Smooth muscle cell (in vitro differentiated cells): Measurements from ENCODE around the gene ERF. TPM values are rescaled to one million over a fixed set of nuclear protein-coding genes. Genes with fewer than 3 reads are reported as not detected.

Source experiments
- DNase-seq: peaks from one replicate; lab custom pipeline; 2025; ENCODE audit not compliant: unreplicated experiment; lab: John Stamatoyannopoulos, UW
- H2AFZ ChIP-seq: fragments of 200-600 bp; sonication (generic); 2 replicates; pipeline ENCODE4 v1.6.0; 2016; ENCODE audit warnings: antibody characterized with exemption, low read depth, mild to moderate bottlenecking
- H3F3A ChIP-seq: fragments of 200-600 bp; sonication (generic); 2 replicates; pipeline ENCODE4 v1.6.0; 2017; ENCODE audit warnings: antibody characterized with exemption, low read depth
- H3K27ac ChIP-seq: fragments of 200-600 bp; sonication (generic); 2 replicates; pipeline ENCODE4 v1.5.1; 2016; ENCODE audit warnings: low read depth, mild to moderate bottlenecking
- H3K27me3 ChIP-seq: fragments of 200-600 bp; sonication (generic); 2 replicates; pipeline ENCODE4 v1.6.1; 2016; ENCODE audit warnings: low read depth, mild to moderate bottlenecking
- H3K36me3 ChIP-seq: fragments of 200-600 bp; sonication (generic); 2 replicates; pipeline ENCODE4 v1.5.1; 2016; ENCODE audit warnings: low read depth
- H3K4me1 ChIP-seq: fragments of 200-600 bp; sonication (generic); 2 replicates; pipeline ENCODE4 v1.5.1; 2016; ENCODE audit warnings: low read depth
- H3K4me2 ChIP-seq: fragments of 200-600 bp; sonication (generic); 2 replicates; pipeline ENCODE4 v1.6.0; 2016; ENCODE audit warnings: mild to moderate bottlenecking
- H3K4me3 ChIP-seq: fragments of 200-600 bp; sonication (generic); 2 replicates; pipeline ENCODE4 v1.5.1; 2016; ENCODE audit warnings: mild to moderate bottlenecking
- H3K79me2 ChIP-seq: fragments of 200-600 bp; sonication (generic); 2 replicates; pipeline ENCODE4 v1.6.0; 2016; ENCODE audit warnings: low read depth, mild to moderate bottlenecking
- H3K9ac ChIP-seq: fragments of 200-600 bp; sonication (generic); 2 replicates; pipeline ENCODE4 v1.6.0; 2016; ENCODE audit warnings: low read depth
- H3K9me3 ChIP-seq: fragments of 200-600 bp; sonication (generic); replicated peaks from 2 replicates; pipeline ENCODE4 v1.5.1; 2016; ENCODE audit warnings: low read depth
- H4K20me1 ChIP-seq: fragments of 200-600 bp; sonication (generic); 2 replicates; pipeline ENCODE4 v1.6.0; 2016; ENCODE audit warnings: low read depth
- WGBS: methylation state at CpG from one replicate; pipeline ENCODE4 v1.1.7; 2016; ENCODE audit warnings: low lambda C conversion rate; 5-methylcytosine and 5-hydroxymethylcytosine counted together
- polyA plus RNA-seq: library from polyadenylated mRNA; unstranded; fragments of >200 nt; fragmentation: Nextera tagmentation; extraction: Ambion mirVana; gene quantifications from 2 replicates; pipeline ENCODE4 v1.2.1, GENCODE V29; 2016
- total RNA-seq: library from RNA; depleted of rRNA; stranded (reverse); fragments of >200 nt; gene quantifications from 2 replicates; pipeline ENCODE4 v1.2.3, GENCODE V29; 2014
- TF ChIP-seq, protein P1 (sequence below): fragments of 200-600 bp; sonication (generic); IDR thresholded peaks from 2 replicates; pipeline ENCODE4 v1.5.1; 2017; ENCODE audit warnings: borderline replicate concordance, mild to moderate bottlenecking, antibody characterized with exemption; ENCODE audit not compliant: insufficient read depth, poor library complexity, severe bottlenecking

The ERF gene
- total RNA-seq (20.5 and 43.9 TPM in 2 replicates), polyA plus RNA-seq (14.2 and 14.9 TPM in 2 replicates)

DNA sequence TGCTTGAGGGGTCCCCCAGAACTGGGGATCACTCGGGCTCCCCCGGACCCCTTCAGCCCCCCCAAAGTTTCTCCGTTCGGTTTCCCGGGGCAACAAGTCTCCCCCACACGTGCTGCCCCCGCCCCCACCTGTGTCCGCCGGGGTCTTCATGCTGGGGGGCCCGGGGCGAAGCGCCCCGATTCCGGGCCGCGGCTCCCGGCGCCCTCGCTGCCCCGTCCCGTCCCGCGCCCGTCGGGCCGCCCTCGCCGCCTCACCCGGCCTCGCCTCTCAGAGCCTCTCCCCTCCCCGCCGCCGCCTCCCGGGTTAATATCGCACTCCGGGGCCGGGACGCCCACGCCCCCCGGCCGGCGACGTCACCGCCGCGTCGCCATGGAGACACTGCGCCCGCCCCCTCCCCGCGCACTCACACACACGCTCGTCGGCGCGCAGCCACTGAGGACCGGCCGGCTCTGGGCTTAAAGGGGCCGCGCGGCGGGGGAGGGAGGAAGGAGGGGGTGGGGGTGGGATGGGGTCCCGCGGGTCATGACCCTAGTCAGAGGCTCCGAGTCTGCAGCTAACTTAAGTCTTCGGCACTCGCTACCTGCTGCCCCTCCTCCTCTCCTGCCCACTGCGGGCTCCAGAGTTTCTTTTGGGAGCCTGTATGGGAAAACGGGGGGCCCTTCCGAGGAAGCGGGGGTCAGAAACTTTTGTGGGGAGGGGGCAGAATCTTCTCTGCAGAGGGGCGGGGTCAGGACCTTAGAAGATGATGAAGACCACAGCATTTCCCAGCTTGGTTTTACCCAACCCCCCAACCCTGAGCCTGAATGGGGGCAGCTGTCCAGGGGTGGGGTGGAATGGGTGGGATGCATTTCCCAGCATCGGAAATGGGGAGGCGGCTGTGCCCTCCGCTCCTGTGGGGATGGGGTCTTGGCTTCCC, at the start of gene ERF:
ERF (minus strand) TSS at position 279 of the 916 bp plus-strand sequence; CDS start at position 150, 129 bp downstream.
- TF ChIP-seq, protein P1, sequence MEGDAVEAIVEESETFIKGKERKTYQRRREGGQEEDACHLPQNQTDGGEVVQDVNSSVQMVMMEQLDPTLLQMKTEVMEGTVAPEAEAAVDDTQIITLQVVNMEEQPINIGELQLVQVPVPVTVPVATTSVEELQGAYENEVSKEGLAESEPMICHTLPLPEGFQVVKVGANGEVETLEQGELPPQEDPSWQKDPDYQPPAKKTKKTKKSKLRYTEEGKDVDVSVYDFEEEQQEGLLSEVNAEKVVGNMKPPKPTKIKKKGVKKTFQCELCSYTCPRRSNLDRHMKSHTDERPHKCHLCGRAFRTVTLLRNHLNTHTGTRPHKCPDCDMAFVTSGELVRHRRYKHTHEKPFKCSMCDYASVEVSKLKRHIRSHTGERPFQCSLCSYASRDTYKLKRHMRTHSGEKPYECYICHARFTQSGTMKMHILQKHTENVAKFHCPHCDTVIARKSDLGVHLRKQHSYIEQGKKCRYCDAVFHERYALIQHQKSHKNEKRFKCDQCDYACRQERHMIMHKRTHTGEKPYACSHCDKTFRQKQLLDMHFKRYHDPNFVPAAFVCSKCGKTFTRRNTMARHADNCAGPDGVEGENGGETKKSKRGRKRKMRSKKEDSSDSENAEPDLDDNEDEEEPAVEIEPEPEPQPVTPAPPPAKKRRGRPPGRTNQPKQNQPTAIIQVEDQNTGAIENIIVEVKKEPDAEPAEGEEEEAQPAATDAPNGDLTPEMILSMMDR, result no peak
- peaks cover 48% of the 10 kb centered on the region for H3K79me2 ChIP-seq
- peak; percentile 87 for DNase-seq

DNA sequence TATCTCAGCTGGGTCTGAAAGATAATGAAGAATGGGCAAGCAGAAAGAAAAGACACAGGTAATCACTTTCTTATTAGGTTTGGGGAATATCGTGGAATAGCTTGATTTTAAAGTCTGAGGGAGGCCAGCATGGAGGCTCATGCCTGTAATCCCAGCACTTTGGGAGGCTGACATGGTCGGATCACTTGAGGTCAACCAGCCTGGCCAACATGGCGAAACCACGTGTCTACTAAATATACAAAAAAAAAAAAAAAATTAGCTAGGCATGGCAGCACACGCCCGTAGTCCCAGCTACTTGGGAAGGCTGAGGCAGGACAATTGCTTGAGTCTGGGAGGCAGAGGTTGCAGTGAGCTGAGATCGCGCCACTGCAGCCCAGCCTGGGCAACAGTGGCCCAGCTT, 48.9 kb upstream of the ERF start:
- TF ChIP-seq, protein P1, result no peak
- no peaks in the 10 kb centered on the region for H3K79me2 ChIP-seq
- no peak overlapping the region for H3K27ac ChIP-seq
- no peaks in the 10 kb centered on the region for H3K36me3 ChIP-seq
- H3K27me3 ChIP-seq, result no peaks in the 10 kb centered on the region
- H3K9ac ChIP-seq, result no peak overlapping the region
- no peaks in the 10 kb centered on the region for H3F3A ChIP-seq
- peaks cover 13% of the 10 kb centered on the region for H3K4me1 ChIP-seq
- H3K4me2 ChIP-seq, result no peak overlapping the region
- H3K4me3 ChIP-seq, result no peak overlapping the region
- H4K20me1 ChIP-seq, result peaks cover 6% of the 10 kb centered on the region
- no peak for DNase-seq
- no peak overlapping the region for H2AFZ ChIP-seq
- 96% methylated on average over 8 of the region's 8 CpGs for WGBS
- no peaks in the 10 kb centered on the region for H3K9me3 ChIP-seq

More for the DNA sequence above, at the start of gene ERF:
- H3K9me3 ChIP-seq, result no peaks in the 10 kb centered on the region
- H3K4me2 ChIP-seq, result peak within 1 kb of the TSS; percentile 100
- peaks cover 23% of the 10 kb centered on the region for H3K4me1 ChIP-seq
- no peaks in the 10 kb centered on the region for H3K36me3 ChIP-seq
- peak within 1 kb of the TSS; percentile 97 for H3K27ac ChIP-seq
- no peaks in the 10 kb centered on the region for H3K27me3 ChIP-seq
- peaks cover 35% of the 10 kb centered on the region for H4K20me1 ChIP-seq
- peak within 1 kb of the TSS; percentile 98 for H3K9ac ChIP-seq
- peaks cover 5% of the 10 kb centered on the region for H3F3A ChIP-seq
- WGBS, result 2% methylated on average over 9 of the region's 75 CpGs
- H3K4me3 ChIP-seq, result peak within 1 kb of the TSS; percentile 98
- peak within 1 kb of the TSS; percentile 97 for H2AFZ ChIP-seq

DNA sequence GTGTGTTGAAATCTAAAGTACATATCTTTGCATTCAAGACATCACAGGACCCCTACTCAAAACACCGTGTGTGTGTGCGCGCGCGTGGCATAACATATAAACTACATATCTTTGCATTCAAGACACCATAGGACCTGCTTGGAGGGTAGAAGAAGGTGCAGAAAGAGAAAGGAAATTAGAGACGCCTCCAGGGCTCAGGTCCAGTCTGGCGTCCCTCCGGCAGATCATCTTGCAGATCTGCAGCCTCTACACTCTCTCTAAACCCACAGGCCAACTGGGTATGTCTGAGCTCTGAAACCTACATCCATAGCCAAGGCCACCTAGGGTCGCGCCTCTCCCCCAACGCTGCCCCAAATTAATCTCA, 48.2 kb upstream of the ERF start:
- H3K79me2 ChIP-seq, result no peaks in the 10 kb centered on the region
- peaks cover 6% of the 10 kb centered on the region for H4K20me1 ChIP-seq
- 82% methylated on average over 11 of the region's 11 CpGs for WGBS
- H2AFZ ChIP-seq, result no peak overlapping the region
- no peaks in the 10 kb centered on the region for H3F3A ChIP-seq
- no peak overlapping the region for H3K9ac ChIP-seq
- peak overlapping the region; percentile 89 for H3K4me2 ChIP-seq
- H3K4me3 ChIP-seq, result peak overlapping the region; percentile 66
- H3K27me3 ChIP-seq, result no peaks in the 10 kb centered on the region
- H3K4me1 ChIP-seq, result peaks cover 13% of the 10 kb centered on the region
- TF ChIP-seq, protein P1, result no peak
- no peak overlapping the region for H3K27ac ChIP-seq
- DNase-seq, result no peak
- H3K36me3 ChIP-seq, result no peaks in the 10 kb centered on the region
- no peaks in the 10 kb centered on the region for H3K9me3 ChIP-seq
